ENCODE data around the gene TLE5. TPM values are rescaled to one million over a fixed set of nuclear protein-coding genes. Genes with fewer than 3 reads are reported as not detected.
A peak's percentile ranks its signal among the peaks of the same experiment; 100 is the strongest.

The TLE5 gene
- total RNA-seq, 1 donor from 2014 or later: 258 TPM

DNA sequence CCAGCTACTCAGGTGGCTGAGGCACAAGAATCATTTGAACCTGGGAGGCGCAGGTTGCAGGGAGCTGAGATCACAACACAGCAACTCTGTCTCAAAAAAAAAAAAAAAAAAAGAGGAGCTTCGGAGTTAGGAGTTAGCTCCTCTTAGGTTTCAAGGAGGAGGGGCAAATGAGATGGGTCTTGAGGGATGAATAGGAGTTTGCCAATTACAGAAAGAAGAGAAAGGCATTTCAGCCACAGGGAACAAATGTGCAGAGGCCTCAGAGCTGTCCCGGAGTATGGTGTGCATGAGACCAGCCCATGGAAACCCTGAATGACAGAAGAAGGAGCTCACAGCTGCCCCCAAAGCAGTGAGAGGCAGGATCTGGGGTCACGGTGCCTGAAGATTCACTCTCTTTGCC lies 57.8 kb downstream of the TLE5 start:
- DNase-seq: no peak
- Mint-ChIP-seq H3K36me3 (ENCODE audit: unreplicated experiment) (no peaks in the 10 kb centered on the region), H3K9me3 (ENCODE audit: unreplicated experiment) (no peaks in the 10 kb centered on the region), H3K4me3 (ENCODE audit: unreplicated experiment) (no peak overlapping the region), H3K4me1 (ENCODE audit: low read depth, unreplicated experiment) (no peaks in the 10 kb centered on the region), H3K27me3 (ENCODE audit: unreplicated experiment) (peaks cover 4% of the 10 kb centered on the region), H3K27ac (ENCODE audit: unreplicated experiment) (no peak overlapping the region)
- TF ChIP-seq, protein P1, sequence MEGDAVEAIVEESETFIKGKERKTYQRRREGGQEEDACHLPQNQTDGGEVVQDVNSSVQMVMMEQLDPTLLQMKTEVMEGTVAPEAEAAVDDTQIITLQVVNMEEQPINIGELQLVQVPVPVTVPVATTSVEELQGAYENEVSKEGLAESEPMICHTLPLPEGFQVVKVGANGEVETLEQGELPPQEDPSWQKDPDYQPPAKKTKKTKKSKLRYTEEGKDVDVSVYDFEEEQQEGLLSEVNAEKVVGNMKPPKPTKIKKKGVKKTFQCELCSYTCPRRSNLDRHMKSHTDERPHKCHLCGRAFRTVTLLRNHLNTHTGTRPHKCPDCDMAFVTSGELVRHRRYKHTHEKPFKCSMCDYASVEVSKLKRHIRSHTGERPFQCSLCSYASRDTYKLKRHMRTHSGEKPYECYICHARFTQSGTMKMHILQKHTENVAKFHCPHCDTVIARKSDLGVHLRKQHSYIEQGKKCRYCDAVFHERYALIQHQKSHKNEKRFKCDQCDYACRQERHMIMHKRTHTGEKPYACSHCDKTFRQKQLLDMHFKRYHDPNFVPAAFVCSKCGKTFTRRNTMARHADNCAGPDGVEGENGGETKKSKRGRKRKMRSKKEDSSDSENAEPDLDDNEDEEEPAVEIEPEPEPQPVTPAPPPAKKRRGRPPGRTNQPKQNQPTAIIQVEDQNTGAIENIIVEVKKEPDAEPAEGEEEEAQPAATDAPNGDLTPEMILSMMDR (IDR thresholded peaks at IDR 0.05; ENCODE audit: partially characterized antibody, unreplicated experiment): no peak

DNA sequence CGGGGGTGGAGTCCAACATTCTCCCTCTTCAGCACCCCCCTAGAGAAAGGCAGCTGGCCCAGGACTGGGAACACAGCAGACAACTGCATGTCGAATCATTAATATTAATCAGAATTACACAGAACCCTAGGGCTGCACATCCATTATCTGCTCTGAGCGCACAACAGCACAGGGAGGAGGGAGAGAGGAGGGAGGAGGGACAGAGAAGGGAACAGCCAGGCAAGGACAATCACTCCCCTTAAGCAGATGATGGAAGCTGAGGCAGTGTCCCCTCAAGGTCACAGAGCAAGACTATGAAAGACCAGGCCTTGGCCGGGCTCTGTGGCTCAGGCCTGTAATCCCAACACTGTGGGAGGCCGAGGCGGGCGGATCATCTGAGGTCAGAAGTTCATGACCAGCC lies 59.2 kb downstream of the TLE5 start:
- Mint-ChIP-seq H3K36me3 (ENCODE audit: unreplicated experiment) (no peaks in the 10 kb centered on the region), H3K27ac (ENCODE audit: unreplicated experiment) (no peak overlapping the region), H3K4me3 (ENCODE audit: unreplicated experiment) (no peak overlapping the region), H3K4me1 (ENCODE audit: low read depth, unreplicated experiment) (no peaks in the 10 kb centered on the region), H3K27me3 (ENCODE audit: unreplicated experiment) (peaks cover 2% of the 10 kb centered on the region), H3K9me3 (ENCODE audit: unreplicated experiment) (peaks cover 2% of the 10 kb centered on the region)
- peak; percentile 46 for DNase-seq
- TF ChIP-seq, protein P1 (IDR thresholded peaks at IDR 0.05; ENCODE audit: partially characterized antibody, unreplicated experiment): no peak

Other genes with a start within 250 kb of the TLE5 start
- gene ZNF554, start 242.6 kb downstream of the TLE5 start, total RNA-seq (ENCODE audit: unreplicated experiment): 5.8 TPM
- 8.4 TPM for gene ZNF555, start 221.0 kb downstream of the TLE5 start, total RNA-seq (ENCODE audit: unreplicated experiment)
- not detected for gene ZNF556, start 195.2 kb downstream of the TLE5 start, total RNA-seq (ENCODE audit: unreplicated experiment)
- 2.7 TPM for gene ZNF57, start 161.6 kb downstream of the TLE5 start, total RNA-seq (ENCODE audit: unreplicated experiment)
- 4.8 TPM for gene ZNF77, start 117.5 kb downstream of the TLE5 start, total RNA-seq (ENCODE audit: unreplicated experiment)
- gene TLE6, start 84.9 kb downstream of the TLE5 start, total RNA-seq (ENCODE audit: unreplicated experiment): not detected
- gene TLE2, start 33.2 kb downstream of the TLE5 start, total RNA-seq (ENCODE audit: unreplicated experiment): not detected
- 32.4 TPM for gene GNA11, start 31.9 kb upstream of the TLE5 start, total RNA-seq (ENCODE audit: unreplicated experiment)
- not detected for gene GNA15, start 73.5 kb upstream of the TLE5 start, total RNA-seq (ENCODE audit: unreplicated experiment)
- gene S1PR4, start 116.3 kb upstream of the TLE5 start, total RNA-seq (ENCODE audit: unreplicated experiment): not detected
- 54.4 TPM for gene NCLN, start 123.4 kb upstream of the TLE5 start, total RNA-seq (ENCODE audit: unreplicated experiment)
- gene CELF5, start 162.2 kb upstream of the TLE5 start, total RNA-seq (ENCODE audit: unreplicated experiment): 12.5 TPM

Measured in glutamatergic neuron (in vitro differentiated cells).